Measurements from ENCODE around the gene ROR2.
"Not testable (repeated sequence)": the region's sequence is repeated elsewhere in the genome, so short reads cannot be mapped to it uniquely, and the experiment has no call there.

The ROR2 gene

DNA sequence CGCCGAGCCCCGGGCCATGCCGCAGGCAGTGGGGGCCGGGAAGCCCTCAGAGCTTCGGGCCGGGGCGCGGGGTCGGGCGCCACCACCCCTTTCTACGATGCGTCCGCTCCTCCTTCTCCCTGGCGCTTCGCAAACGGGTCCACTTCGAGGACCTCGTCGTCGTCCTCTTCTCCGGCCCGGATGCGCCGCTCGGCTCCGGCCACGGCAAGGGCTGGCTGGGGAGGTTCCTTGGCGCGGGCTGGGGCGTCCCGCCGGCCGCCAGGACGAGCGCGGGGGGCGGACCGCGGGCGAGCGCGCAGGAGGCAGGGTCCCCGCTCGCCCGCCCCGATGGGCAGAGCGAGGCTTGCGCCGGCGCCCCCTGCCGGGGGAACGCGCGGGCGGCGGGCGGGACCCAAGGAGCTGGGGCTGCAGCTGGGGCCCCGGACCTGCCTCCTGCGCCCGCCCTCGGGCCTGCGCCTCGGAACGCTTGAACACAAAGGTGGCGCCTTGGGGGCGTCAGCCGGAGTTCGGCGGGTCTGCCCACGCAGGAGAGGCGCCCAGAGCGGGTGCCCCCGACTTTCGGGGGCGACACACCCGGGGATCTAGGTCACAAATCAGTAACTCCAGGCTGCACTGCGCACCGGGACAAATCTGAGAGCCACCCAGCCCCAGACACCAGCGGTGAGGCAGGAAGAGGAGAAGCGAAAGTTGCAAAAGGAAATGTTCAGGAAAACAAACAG is at the start of gene ROR2:
ROR2 (minus strand) TSS at position 283 of the 719 bp plus-strand sequence.
- DNase-seq: peak; percentile 12 to 21

DNA sequence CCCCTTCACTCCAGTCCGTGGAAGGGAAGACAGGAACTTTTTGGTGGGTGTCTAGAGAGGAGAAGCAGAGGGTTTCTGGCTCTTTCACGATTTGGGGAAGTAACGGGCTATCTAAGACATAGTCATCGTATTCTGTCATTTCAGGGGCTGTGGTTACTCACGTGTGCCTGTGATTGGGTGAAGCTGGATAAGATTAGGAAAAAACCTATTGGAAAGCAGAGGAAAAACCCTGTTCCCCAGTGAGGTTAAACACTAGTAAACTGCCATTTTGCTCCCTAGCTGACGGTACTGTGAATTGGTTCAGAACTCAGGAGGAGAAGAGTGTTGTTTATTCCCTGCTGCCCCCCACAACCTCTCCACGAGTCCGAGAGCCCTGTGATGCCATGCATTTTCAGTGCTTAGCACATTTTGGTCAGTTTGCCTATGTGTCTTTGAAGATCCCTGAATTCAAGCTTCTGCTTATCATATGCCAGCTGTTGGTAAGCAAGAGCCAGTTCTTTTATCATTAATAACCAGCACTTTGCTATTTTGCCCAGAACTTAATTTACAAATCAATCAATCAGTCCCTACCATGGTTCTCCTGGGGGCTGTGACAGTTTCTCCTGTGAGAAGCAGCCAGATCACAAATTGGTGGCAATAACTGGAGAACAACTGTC is 45.1 kb upstream of the ROR2 start:
- DNase-seq: no peak

DNA sequence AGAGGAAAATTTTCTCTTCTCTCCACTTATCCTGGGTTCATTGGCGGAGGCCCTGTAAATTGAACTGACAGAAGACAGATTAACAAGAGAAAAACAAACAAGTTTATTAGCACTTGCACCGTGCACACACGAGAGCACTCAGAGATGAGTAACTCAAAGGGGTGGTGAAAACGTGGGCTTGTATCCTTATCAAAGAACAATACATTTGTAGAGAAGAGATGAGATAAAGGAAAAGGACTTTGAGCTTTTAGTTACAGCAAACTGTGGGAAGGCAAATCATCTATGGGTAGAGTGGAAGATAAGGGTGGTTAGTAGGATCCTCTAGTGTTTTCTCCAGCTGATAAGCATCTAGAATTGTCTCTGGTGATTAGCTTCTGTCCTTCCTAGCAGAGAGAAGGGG is 44.4 kb upstream of the ROR2 start:
- DNase-seq: no peak

DNA sequence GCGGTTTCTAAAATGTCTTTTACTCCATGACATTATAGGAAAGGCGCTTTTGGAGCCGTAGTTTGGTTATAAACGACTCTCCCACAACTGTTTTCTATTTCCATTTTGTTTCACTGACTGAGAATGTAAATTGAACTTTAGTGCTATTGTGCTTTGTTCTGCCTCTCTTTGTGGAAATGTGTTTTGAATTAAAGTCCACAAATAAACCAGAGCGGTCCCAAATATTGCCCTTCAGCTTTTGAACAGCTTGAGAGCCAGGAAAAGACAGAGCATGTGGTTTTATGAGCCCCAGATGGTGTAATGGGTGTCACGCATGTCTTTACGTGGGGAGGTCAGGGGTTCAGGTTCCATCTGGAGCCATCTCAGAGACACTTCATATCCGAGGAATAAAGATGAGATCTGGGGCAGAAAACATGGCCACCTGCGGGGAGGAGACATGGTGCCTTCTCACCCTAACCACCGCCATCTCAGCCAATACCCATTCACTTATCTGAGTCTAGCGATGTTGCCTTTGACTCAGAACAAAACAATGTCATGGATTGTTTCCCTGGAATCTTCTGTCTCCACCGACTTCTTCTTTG is 42.5 kb upstream of the ROR2 start:
- DNase-seq: no peak

DNA sequence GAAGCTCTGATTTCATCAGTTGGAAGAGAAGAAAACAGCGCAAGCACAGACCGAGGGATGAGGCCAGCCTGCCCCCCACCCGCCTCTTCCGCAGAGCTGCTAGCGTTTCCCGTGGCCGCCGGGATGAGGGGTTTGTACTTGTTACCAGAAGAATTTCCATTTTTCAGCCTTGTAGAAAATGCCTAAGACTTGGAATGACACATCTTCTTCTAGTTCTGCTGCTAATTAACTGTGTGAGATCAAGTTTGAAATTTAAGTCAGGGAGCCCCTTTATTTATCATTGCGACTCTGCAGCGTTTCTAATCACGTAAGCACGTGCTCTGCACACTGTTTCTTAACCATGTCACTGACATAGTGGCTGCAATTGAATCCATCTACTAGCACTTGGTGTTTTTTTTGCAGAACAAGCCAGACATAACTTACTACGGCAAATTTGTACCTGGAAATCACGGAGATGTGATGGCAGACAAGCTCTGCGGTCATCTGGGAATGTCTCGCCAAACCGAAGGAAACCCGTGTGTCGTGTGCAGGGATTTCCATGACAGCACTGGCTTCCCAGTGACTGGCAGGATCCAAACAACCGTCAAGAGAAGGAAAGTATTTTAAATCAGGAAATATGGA is 41.8 kb upstream of the ROR2 start:
- DNase-seq: no peak

DNA sequence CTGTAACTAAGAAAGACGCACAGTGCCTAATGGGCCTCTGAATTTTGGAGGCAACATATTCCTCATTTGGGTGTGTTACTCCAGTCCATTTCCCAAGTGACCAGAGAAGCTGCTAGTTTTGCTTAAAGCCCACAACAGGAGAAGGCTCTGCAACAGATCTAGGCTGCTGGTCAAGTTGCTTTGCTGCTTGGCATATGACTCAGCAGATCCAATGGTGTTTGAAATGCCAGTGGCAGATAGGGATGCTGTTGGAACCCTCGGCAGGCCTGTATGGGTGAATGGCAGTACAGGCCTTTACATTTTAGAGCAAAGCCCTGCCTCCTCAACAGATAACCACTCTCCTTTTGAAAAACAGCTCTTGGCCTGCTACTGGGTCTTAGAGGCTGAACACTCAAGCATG is 36.2 kb upstream of the ROR2 start:
- no peak for DNase-seq

DNA sequence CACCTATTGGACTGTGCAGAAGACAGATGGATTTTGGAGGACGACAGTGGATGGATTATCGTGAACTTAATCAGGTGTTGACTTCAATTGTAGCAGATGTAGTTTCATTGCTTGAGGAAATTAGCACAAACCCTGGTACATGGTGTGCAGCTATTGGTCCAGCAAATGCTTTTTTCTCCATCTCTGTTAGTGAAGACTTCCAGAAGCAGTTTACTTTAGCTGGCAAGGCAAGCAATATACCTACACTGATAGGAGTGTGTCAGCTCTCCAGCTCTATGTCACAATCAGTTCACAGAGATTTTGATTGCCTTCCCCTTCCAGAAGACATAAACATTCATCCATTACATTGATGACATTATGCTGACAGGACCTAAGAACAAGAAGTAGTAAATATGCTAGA is 35.7 kb upstream of the ROR2 start:
- no peak for DNase-seq

DNA sequence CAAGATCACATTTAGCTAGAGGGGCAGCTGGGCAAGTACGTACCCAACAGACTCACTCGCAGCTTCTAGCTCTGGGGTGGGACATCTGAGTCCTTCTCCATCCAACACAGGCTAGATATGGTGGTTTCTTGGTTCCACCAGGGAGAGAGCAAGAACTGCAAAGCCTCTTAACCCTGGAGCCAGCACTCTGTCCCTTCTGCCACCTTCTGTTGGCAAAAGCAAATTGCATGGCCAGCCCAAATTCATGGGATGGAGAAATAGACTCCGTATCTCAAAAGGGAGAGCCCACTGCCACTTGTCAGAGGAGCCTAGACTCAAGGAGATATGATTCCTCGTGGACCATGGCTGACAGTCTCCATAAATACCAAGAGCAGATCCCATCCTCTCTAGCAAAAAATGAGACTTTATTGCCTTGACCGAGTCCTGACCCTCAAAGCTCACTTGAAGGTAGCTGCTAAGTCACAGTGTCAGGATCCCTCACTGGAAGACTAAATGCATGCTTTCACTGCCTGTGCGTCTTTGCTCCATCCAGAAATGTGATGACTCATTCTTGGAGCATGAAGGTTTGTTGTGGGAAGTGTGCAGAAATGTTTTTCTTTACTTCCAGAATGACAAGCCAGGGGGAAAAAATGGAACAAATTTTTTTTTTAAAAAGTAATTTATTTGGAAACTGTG is 28.8 kb upstream of the ROR2 start:
- no peak for DNase-seq

DNA sequence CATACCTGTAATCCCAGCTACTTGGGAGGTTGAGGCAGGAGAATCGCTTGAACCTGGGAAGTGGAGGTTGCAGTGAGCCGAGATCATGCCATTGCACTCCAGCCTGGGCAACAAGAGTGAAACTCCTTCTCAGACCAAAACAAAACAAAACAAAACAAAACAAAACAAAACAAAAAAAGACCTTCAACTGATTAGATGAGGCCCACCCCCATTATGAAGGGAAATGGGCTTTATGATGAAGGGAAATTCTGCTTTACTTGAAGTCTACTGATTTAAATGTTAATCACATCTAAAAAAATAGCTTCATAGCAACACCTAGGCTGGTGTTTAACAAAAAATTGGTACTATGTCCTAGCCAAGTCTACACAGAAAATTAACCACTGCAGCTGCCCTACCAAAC is 25.2 kb upstream of the ROR2 start:
- not testable (repeated sequence) for DNase-seq

DNA sequence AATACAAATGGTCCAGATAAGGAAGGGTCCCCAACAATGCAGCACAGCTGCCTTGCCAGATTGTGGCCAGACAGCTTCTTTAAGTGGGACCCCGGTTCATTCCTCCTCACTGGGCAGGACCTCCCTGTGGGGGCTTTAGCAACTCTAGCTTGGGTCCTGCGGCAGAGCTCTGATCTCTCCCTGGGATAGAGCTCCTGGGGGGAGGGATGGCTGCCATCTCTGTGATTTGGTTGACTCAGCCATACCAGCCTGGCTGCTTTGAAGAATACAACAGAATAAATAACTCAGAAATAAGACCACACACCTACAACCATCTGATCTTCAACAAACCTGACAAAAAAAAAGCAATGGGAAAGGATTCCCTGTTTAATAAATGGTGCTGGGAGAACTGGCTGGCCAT is 22.7 kb upstream of the ROR2 start:
- DNase-seq: no peak

DNA sequence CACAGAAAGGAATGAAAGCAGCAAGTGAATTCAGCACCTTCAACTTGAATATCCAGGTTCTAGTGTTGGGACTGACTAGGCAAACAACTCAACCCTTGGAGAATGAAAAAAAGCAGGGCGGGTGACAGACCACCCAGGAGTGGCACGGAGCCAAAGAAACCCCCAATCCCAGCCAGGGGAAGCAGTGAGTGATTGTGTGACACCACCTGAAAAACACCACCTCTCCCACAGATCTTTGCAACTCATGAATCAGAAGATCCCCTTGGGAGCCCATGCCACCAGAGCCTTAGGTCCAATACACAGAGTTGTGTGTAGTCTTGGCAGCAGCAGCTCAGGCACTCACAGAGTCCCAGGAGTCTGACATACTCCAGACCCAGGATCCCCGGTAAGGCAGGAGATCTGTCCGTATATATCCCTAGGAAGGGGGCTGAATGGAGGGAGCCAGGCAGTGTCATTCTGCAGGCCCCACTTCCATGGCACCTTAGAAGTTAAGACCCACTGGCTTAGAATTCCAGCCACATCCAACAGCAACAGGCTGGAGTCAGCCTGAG is 22.1 kb upstream of the ROR2 start:
- DNase-seq: no peak

DNA sequence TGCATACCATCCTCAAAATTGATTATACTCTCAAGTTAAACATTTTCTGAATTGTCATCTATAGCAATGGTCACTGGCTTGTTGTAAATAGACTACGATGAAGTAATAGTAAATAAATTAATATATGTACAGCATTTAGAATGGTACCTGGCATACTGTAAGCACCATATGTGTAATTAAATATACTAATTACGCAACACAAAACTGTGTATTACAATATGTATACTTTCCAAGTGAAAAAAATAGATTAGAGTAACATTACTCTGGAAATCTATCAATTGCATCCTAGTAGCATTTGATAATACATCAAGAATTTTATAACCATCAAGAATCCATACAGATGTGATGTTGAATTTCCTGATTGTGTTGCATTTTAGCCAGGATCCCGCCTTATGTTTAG is 17.2 kb upstream of the ROR2 start:
- DNase-seq: no peak

DNA sequence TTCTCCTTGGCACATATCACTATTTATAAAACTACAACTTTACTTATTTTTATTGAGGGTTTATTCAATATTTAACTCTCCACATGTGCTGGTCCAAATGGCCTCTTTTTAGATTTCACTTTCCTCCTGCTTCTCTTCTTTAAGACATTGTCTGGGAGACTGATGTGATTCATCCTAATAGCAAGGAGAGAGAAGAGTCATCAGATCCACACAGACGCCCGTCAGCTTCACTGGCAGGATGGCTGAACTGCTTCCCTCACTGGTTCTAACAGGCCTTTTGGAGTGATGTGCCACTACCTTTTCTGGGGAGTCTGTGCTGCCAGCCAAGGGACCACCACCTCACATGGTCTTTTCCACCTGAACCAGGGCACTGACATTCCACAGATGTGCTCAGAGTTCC is 16.5 kb upstream of the ROR2 start:
- DNase-seq: no peak

DNA sequence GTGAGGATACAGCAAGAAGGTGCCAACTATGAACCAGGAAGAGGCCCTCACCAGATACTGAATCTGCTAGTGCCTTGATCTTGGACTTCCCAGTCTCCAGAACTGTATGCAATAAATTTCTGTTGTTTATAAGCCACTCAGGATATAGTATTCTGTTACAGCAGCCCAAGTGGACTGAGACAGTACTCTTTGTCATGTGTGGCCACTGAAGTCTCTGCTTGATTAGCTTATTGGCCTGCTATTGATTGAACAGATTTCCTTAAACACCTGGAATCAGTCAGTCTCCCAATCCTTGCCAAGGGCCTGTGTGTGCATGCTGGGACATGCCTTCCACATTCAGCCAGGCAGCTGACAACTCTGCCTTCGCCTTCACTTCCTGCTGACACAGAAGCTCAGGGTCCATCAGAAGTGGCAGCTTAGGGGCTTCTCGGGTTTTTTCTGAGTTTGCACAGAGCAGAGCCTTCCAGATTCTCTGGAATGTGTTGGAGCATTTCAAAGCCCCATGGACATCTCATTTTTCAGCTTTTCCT is 13.7 kb upstream of the ROR2 start:
- no peak for DNase-seq

DNA sequence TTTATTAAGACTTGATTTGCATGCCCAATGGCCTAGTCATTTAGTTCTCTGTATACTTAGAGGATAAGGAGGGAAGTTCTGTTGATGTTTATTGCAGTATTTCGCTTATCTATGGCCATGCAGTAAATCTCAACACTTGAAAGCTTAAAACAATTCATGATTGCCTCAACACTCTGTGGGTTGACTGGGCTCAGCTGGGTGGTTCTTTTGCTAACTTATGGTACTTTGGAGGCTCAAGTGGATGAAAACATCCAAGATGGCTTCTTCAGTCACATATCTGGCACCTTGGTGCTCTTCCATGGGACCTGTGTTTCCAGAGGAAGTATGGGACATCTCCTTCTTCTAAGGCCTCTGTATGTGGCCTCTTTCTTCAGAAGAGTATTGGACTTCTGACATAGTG is 10.3 kb upstream of the ROR2 start:
- DNase-seq: no peak

DNA sequence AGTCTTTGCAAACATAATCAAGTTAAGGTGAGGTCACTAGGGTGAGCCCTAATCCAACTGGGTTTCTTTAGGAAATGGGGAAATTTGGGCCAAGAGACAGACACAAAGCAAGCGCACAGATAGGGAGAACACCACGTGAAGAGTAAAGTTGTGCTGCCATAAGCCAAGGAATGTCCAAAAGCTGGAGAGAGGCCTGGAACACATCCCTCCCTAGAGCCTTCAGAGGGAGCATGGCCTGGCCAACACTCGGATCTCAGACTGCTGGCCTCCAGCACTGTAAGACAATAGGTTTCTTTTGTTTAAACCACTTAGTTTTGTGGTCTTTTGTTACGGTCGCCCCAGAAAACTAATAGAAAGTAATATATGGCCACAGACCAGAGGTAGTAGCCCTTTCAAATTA is 8.1 kb upstream of the ROR2 start:
- DNase-seq: no peak

DNA sequence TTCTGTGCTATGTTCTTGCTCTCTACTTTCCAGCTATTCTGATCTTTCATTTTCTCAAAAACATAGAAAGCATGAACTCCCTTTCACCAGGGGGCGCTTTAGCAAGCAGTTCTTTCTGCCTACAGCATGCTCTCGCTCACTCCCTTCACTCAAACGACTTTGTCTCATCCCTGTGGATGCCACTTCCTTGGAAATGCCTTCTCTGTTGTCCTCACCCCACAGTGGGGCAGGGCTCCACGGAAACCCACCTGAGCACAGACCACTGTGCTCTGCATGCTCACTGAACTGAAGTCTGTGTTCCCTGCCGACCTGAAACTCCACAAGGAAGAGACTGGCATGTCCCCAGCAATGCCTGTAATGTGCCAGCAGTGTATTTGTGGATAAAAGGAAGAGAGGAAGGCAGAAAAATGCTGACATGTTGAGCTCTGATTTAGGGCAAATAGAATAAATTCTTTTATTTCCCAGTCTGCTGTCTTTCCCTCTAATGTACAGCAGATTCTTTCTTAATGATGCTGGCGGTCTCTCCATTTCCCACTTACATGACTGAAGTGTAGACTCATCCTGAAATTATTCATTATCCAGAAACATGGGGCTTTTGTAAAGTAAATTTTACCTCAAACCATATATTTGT is 4.9 kb upstream of the ROR2 start:
- no peak for DNase-seq

DNA sequence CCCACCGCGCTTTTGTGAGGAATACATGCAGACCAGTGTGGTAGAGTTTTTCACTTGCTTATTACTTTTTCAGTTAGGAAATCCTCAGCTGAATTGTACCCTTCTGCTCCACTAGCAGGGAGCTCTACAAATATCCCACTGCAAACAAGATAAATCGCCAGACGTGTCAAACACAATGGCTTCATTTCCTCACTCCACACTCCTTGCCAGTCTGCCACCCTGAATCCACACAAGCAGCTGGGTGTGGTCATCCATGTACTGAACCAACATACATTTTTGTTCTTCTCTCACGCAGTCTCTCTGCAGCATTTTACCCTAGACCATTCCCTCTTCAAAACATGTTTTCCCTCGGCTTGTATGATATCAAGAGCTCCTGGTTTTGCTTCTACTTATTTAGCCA is 3.7 kb upstream of the ROR2 start:
- no peak for DNase-seq

DNA sequence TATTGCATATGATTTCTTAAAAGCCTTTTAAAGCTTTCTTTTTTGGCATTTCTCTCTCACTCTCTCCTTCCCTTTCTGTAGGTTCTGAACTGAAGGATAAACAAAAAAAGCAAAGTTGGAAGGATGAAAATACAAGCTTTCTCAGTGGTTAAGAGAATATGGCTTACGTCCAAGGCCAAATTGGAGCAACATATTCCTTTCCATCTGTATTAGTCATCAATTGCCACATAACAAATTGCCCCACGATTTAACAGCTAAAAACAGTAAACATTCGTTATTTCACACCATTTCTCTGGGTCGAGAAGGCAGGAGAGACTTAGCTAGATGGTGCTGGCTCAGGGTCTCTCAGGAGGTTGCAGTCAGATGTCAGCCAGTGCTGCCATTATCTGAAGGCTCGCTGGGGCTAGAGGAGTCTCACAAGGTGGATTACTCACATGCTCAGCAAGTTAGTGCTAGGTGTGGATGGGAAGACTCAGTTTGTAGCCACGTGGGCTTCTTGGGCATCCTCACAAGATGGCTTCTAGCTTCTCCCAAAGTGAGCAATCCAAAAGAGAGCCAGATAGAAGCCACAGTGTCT is 2.0 kb upstream of the ROR2 start:
- DNase-seq: no peak

DNA sequence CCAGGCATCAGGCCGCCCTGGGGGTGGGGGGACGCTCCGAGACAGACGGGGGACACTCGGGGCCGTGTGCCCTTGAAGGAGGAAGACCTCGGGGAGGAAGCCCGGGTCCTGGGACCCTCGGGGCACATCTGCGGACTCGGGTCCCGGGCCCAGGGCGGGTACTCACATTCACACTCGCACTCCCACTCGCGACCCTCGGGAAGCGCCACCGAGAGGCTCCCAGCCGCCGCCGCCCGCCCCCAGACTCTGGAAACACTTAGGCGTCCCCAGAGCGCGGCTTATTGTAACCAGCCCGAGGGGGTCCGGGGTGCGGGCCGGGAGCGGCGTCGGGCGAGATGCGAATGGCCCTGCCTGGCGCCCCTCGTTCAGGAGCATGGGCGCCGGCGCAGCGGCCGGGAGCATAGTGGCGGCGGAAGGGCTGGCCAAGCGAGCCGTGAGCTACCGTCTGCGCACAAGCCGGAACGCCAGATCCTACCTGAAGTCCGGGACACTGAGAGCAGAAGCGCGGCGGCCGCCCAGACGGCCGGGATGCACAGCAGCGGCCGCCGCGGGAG is 559 bp downstream of the ROR2 start:
- DNase-seq: no peak

DNA sequence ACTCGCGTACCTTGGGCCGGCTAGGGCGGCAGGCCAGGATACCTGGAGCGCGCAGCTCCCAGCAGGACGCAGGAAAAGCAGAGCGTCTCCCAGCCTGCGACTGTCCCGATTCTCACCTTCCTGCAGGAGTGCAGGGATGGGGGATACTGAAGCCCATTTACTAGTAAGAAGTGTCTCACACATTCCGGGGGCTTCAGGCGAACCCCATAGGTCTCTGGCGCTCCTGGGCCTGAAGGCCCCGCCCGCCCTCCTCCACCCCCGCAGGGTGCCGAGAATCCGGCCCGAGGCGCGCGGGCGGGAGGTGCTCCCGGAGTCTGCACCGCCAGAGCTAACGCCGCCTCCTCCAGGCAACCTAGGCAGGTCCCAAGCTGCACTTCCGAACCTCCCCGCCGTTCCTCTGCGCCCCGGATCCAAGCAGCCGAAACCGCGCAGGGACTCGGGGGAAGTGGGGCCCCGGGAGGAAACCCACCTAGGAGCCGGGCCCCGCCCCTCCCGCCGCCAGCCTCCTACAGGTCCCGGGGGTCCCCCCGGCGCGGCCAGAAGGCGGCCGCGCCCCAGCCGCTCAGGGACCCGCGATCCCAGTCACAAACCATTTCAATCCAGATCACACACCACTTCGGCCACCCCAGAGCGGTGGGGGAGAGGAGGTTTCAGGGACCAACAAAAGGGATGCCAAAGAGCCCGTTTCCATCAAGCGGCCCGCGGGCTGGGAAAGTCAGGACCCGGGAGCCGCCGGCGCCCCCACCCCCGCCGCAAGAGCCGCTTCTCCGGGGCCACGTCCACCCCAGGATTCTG is 1.2 kb downstream of the ROR2 start:
- DNase-seq: peak in 1 of 2 donors; percentile 4

All from activated CD4-positive, alpha-beta T cell treated with anti-CD3 and anti-CD28 coated beads for 4 hours (primary cell).